A172 (cell line): Measurements from ENCODE around the gene FBP1. TPM values are rescaled to one million over a fixed set of nuclear protein-coding genes. Genes with fewer than 3 reads are reported as not detected.
"Not testable (repeated sequence)": the region's sequence is repeated elsewhere in the genome, so short reads cannot be mapped to it uniquely, and the experiment has no call there.

Experiments
- DNase-seq: peaks from one replicate; pipeline ENCODE4 v3.0.0-alpha.2; 2015; ENCODE audit warnings: low spot score
- total RNA-seq: library from RNA; depleted of rRNA; stranded (reverse); fragments of >200 nt; shearing (Covaris generic); gene quantifications from 2 replicates; pipeline ENCODE4 v1.2.3, GENCODE V29; 2014; rRNA removed

The FBP1 gene
- total RNA-seq, 1 experiment from 2014 or later = 0.12 TPM

GRCh38 chr9:94576131-94576530 lies 63.2 kb downstream of the FBP1 start:
- DNase-seq = no peak

GRCh38 chr9:94568972-94569712 lies 70.2 kb downstream of the FBP1 start:
- no peak for DNase-seq

GRCh38 chr9:94568250-94568889 lies 70.9 kb downstream of the FBP1 start:
- DNase-seq = no peak

DNA sequence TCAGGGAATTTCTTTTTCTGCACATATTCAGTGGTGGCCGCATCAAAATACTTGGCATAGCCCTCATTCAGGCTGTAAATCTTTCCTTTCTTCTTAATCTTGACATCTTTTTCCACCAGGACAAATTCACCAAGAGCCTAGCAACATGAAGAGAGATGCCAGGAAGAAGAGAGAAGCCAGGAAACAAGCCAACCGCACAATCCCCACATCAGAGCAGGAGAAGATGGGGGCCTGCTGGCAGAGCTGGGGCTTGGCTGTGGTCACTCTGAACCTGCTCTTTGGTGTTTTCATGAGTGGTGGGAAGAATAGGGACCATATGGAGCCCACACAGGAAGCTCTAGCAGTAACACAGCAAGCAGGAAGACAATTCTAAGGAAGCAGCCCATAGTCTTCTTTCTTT lies 72.0 kb downstream of the FBP1 start:
- no peak for DNase-seq

- no peak for DNase-seq
Observed at GRCh38 chr9:94566550-94566949, 72.8 kb downstream of the FBP1 start.

GRCh38 chr9:94564279-94564678 lies 75.0 kb downstream of the FBP1 start:
- DNase-seq = not testable (repeated sequence)

DNA sequence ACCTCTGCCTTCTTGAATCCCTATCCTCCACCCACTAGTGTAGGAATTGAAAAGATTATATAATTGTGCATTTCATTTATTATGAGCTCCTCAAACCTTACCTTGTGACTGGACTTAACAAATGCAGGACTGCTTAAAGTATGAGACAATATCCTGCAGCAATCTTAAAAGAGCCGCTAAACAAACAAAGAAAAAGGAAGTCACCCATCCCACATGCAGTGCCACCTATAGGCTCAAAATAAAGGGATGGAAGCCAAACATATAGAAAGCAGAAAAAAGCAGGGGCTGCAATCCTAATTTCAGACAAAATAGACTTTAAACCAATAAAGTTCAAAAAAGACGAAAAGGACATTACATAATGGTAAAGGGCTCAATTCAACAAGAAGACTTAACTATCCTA lies 75.8 kb downstream of the FBP1 start:
- DNase-seq = no peak

- DNase-seq = no peak
Observed at GRCh38 chr9:94560237-94560636, 79.1 kb downstream of the FBP1 start.

- no peak for DNase-seq
Observed at GRCh38 chr9:94557376-94557775, 81.9 kb downstream of the FBP1 start.

- peak; percentile 81 for DNase-seq
Observed at GRCh38 chr9:94554439-94555331, 84.6 kb downstream of the FBP1 start, which contains the start of gene PCAT7. TSS of gene PCAT7 (plus strand) at chr9:94555083.

- DNase-seq = no peak
Observed at GRCh38 chr9:94554078-94554438, 85.3 kb downstream of the FBP1 start.

Other genes starting within 250 kb of the FBP1 start
- gene PCAT7, start 84.4 kb downstream of the FBP1 start, total RNA-seq = 2.0 and 2.2 TPM in 2 replicates
- gene FBP2, start 45.7 kb downstream of the FBP1 start, total RNA-seq = not detected in 2 replicates
- 31.0 and 41.0 TPM in 2 replicates for gene AOPEP, start 87.2 kb upstream of the FBP1 start, total RNA-seq